Measurements from ENCODE around the gene TNRC6C.

TNRC6C gene

DNA sequence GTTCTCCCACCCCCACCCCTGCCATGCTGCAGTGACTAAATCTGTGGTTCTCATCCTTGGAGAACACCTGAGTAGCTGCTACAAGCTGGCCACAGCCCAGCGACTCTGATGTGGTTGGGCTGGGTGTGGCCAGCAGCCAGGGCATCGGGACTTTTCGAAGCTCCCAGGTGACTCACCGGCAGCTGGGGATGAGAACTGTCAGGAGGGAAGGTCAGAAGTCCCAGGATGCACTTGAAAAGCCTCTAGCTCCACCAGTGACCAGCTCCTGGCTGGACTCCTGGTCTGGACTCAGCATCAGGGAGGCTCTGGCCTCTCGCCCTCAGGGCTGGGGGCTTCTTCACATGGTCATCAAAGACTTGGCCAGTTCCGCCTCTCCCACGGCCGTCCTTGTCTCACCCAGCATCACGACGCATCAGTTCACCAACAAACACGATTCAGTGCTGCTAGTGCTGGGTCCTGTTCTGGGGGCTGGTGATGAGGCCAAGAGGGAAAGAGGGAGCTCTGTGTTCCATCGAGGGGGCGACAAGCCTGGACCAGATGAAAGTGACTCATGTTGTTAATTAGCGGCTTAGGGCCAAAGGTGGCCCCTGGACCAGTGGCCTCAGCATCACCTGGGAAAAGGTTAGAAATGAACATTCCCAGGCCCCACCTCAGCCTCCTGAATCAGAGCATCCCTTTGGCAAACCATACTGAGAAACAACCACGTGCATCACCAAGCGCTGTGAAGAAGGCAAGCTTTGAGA, 183.8 kb downstream of the TNRC6C start:
- ATAC-seq = no peak

DNA sequence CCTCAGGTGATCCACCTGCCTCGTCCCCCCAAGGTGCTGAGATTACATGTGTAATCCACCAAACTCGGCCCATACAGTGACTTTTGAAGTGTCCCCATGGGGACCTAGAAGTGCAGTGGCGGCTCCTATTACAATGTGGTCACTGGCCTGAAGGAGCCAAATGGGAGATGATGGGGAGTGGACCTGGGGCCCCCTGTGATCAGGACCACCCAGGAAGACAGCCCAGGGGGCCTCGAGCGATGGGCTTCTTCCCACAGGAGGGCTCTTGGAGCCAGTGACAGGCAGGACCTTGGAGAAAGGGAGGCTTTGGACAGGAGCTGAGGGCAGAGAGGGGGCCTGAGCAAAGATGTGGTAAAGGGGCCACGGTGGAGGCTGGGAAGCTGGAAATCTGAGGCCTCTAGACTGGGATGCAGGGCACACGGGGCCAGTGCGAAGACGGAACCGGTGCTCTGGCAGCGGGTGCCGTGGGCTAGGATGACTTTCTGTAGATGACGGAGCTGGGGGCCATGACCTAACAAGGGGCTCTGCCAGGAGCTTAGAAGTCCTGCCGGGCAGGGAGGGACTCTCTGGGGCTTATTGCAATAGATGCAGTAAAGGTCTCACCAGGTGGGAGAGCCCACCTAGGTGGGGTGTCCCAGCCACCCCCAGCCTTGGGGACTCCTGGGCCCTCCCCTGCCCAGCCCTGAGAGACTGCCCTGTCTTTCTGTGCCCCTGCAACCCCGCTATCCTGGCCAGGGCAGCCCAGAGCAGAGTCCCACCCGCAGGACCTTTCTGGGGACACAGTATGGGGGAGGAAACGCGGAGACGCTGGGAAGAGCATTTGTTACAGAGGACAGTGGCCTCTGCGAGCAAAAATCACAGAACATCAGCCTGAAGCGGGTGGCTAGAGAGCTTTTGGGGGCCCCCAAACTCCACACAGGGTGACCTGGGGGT, 185.0 kb downstream of the TNRC6C start:
- no peak for ATAC-seq

DNA sequence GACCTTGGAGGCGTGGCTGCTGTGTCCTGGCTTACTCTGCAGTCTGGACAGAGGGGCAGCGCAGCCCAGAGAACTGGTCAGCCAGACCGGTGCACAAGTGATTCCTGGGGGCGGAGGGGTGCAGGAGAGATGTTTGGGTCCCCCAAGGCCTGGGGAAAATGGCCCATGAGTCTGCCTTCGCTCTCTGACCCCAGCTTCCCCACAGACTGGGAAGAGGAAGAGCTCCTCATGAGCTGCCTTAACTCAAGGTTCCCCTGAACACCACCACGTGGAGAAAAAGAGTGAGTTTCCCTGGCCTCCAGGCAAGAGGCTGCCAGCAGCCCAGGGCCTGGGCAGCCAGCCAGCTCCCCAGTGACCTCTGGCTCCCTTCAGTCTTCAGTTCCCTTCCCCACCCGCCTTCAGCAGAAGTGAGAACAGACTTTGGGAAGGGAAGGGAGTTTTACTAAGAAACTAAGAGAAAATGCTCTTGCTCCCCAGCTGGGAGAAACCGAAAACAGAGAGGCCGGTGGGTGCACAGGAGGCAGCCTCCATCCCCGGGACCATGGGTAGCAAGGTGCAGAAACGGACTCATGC, 185.7 kb downstream of the TNRC6C start:
- ATAC-seq = no peak

DNA sequence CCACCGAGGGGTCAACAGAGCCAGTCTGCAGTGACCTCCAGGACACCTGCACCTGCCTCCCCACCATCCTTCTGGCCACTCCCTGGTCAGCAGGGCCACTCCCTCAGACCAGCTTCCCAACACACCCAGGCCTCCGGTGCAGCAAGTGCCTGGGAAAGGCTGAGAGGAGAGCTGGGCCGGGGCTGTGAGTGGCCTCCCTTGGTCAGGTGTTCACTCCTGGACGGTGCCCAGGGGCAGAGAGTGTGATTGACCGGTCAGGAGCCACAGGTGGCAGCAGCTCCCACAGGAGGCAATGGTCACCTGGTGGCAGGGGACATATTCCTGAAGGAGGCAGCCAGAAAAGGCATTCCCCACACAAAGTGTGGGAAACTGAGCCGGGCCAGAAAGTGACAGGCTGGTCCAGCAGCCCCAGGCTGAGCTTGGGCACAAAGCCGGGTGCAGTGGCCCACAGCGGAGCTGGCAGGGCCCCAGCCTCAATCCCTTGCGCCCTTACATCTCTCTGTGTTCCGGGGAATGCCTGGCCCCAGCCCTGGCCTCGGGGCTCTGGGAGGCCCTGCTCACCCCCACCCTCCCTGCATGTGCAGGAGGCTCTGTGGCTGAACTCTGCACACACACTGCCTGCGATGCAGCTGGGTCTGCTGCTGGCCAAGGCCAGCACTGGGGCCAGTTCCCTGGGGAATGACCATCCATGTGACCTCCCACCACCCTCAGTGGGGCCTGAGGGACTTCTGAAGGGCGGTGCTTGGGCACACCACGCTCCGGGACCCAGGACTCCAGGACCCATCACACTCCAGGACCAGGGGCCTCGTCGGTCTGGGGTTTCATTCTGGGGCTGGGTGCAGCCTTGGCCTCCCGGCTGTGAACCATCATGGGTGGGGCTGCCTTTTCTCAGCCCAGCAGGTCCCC, 186.5 kb downstream of the TNRC6C start:
- no peak for ATAC-seq

DNA sequence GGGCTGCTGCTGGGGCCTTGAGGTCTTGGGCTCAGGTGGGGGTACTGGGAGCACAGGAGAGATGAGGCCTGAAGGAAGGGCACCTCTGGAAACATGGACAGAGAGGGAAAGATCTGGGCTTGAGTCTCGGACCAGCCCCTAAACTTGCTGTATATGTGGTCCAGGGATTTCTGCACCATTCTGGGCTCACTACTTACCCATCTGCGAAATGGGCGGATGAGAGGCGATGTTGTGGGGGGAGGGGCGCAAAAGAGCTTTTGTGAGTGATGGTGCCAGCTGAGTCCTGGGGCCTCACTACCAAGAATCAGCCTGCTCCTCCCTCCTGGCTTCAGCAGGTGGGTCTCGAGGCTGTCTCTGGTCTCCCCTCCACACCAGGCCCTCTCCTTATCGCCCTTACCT, 188.0 kb downstream of the TNRC6C start:
- no peak for ATAC-seq

DNA sequence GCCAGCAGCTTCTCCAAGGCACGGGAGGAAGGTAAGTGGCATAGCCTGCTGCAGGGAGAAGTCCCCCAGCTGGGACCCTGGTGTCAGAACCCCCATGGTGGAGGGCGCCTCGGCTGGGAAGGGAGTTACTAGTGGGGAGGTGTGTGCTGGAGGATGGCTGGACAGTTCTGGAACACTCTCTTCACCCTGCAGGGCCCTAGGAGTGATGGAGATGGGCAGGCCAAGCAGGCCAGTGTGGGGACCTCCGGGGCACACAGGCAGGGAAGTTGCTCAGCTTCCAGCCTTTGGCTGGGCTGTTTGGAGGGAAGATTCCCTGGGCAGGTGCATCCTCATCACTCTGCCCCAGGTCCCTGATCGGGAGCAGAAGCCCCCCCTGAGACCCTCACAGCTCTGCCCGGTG, 188.4 kb downstream of the TNRC6C start:
- no peak for ATAC-seq

DNA sequence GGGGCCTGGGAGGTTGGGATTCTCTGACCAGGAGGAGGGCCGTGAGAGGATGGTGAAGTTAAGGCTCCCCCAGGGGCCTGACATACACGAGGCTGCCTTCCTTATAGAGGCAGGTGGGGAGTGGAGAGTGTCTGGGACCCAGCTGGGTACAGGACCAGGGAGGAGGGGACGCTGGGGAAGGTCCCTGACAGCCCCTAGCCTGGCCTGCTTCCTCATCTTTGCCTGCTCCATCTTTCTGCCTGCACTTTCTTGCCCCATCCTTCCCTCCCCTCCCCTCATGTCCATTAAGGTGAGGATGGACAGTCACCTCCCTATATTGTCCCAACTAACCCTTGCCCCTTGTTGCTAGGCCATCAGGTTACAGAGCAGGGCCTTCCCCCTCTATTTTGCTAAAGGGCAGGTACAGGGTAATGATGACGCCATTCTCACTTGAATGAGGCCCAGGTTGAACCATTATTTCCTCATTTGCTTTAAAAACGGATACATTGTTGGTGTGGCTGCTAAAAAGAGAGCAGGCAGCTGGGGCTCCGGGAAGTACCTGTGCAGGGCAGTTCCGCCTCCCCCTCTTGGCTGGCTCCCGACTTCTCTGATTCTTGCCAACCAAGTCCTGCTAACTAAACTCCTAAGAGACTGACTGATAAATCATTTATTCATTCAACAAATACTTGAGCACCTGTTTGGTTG, 189.0 kb downstream of the TNRC6C start:
- ATAC-seq = peak; percentile 44 to 46

DNA sequence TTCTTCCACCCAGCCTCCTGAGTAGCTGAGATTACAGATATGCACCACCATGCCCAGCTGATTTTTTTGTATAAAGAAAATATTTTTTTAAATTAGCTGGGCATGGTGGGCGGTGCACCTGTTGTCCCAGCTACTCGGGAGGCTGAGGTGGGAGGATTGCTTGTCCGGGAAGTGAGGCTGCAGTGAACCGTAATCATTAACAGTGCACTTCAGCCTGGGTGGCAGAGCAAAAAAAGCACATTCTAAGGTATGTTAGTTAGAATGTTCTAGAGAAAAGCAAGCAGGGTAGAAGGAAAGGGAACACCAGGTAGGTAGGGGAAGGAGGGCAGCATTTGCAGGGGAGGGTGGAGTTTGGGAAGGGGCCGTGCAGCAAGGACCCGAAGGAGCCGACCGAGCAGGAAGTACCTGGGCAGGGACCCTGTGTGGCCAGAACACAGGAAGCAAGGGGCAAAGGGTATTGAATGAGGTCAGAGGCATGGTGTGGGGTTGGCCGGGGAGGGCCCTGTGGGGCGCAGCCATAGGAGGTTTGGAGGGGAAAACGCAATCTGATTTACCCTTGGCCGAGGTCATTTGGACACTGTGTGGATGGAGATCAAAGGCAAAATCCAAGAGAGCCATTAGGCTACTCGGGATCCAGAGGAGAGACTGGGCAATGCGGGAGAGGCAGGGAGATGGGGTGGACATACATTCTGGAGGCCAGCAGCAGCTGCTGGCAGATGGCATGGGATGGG, 189.9 kb downstream of the TNRC6C start:
- ATAC-seq = no peak

DNA sequence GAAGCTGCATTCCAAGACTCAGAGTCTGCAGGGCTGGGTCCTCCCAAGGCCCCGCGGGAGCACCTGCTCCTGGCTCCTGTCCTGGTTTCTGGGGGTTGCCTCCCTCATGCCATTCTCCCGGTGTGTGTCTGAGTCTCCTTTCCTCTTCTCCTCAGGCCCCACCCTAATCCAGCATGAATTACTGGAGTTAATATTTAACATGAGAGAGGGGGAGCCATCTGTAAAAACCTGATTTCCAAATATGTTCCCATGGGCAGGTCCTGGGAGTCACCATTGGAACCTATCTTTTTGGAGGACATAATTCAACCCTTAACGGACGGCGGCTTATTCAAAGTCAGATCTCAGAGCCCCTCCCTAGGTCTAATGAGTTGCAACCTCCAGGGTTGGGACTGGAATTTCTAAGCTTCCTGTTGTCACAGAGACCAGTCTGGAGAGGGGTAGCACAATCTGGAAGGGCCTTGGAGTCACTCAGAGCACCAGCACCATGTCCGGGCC, 193.1 kb downstream of the TNRC6C start:
- no peak for ATAC-seq

DNA sequence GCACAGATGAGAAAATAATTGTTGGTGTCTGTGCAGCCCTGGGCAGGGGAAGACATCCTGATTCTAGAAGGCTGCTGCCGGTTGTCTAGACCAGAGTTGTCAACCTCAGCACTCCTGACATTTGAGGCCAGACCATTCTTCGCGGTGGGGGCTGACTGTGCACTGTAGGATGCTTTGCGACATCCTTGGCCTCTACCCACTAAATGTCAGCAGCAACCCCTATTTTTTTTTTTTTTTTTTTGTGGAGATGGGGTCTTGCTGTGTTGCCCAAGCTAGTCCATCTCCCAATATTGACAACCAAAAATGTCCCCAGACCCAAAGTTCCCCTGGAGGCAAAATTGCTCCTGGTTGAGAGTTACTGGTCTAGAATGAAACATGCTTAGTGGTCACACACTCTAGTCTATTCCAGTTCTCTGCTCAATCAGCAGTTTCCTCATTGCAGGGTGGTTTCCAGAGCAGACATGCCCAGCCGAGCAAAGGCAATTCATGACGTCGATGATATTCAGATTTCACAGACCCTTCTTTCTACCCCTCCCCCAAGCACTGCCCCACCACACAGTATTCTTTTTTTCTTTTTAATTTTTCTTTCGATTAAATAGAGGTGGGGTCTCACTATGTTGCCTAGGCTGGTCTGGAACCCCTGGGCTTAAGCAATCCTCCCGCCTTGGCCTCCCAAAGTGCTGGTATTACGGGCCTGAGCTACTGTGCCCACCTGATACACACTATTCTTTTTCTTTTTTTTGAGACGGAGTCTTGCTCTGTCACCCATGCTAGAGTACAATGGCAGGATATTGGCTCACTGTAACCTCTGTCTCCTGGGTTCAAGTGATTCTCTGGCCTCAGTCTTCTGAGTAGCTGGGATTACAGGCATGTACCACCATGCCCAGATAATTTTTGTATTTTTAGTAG, 196.7 kb downstream of the TNRC6C start:
- peak; percentile 52 to 59 for ATAC-seq

Measured in activated CD4-positive, CD25-positive, alpha-beta regulatory T cell treated with anti-CD3 and anti-CD28 coated beads, Interleukin-2, amount 50 U/mL, for 24 hours (primary cell).